NCI-H146 treated with DMSO at 0.1 percent for 48 hours (cell line): ENCODE data around the gene WWOX.

ENCODE experiments used
- DNase-seq: peaks from one replicate; lab custom pipeline; 2025; ENCODE audit not compliant: unreplicated experiment; lab: John Stamatoyannopoulos, UW

Gene WWOX

DNA sequence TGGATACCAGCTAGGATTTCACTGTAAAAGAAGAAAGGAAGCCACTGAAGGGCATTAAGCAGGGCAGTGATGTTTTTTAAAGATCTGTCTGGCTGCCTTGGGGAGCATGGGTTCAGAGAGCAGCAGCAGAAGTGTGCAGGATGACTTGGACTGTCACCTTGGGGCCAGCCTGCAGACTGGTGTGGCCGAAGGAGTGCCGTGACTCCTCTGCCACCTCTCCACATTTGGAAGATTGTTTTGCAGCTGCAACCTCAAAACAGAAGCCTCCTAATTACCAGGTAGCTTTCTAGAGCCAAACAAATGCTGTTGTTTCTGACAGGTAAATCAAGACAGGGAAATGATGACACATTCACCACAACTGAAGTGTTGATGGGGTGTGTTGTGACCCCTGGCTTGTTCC, 681.4 kb downstream of the WWOX start:
- DNase-seq, result no peak

DNA sequence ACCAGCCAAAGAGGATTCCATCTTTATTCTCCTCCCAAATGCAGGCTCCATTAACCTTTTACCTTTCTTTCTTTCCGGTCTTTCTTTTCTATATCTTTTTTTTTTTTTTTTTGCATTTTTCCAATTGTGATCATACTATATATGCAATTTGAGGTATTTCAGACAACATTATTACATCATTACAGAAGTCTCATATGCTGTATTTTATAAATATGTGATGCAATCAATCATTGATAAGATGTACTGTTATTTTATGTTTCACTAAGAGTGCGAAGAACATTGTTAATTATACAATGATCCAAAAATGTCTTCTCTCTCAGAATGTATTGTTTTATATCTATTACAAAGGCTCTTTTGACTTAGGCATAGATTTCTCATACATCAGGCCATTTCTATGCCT, 683.1 kb downstream of the WWOX start:
- no peak for DNase-seq

DNA sequence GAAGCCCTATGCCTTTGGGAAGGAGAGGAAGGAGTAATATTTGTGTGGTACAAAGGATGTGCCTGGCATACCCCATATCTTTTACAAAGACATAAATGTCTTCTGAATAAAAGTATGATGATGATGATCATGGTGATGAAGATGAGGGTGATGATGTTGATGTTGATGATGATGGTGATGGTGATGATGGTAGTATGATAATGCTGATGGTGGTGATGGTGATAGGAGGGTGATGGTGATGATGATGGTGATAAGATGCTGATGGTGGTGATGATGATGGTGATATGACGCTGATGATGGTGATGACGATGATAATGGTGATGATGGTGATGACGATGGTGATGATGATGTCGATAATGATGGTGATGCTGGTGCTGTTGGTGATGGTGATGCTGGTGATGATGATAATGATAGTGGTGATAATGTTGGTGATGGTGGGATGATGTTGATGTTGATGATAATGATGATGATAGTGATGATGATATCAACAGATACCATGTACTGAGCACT, 684.2 kb downstream of the WWOX start:
- no peak for DNase-seq

DNA sequence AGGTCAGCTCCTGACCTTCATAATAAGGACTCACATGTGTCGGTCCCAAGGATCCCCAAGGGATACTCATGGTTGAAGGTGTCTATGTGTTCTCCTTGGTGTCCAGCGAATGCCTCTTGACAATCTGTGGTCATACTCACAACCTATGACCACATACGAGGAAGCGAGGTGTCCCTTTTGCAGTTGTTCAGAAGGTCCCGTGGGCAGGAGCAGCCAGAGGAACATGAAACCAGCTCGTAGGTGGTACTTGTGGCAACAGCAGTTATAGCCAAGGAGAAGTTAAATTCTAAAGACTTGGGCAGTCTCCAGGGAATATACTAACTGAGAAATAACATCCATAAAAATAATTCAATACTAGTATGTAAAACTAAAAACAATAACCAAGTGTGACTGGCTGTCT, 685.3 kb downstream of the WWOX start:
- DNase-seq, result no peak

DNA sequence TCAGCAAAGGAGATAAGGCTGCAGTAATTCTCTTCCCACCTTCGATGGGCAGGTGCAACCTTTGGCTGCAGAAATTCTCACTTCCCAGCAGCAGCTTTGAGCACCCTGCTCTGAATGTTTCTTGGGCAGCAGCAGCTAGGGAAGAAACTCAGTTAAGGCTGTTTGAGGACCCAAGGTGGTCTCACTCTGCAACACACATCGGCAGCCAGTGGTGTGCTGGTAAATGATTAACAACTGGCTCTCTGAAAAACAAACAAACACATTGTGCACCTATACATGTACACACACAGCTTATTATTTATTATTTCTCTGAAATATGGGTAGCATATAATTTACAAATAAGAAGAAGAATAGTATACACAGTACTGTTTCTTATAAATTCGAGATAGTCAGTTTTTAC, 685.8 kb downstream of the WWOX start:
- DNase-seq, result no peak

DNA sequence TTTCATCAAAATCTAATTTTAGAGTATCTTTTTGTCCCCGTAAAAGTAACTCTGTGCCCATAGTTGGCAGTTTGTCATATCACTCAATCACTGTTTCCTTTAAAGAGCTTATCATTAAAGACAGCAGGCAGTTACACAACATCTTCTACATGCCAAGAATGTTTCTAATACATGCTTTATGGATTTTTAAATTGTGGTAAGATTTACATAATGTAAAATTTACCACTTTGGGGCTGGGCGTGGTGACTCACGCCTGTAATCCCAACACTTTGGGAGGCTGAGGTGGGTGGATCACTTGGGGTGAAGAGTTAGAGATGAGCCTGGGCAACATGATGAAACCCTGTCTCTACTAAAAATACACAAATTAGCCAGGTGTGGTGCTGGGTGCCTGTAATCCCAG, 687.2 kb downstream of the WWOX start:
- DNase-seq, result no peak

DNA sequence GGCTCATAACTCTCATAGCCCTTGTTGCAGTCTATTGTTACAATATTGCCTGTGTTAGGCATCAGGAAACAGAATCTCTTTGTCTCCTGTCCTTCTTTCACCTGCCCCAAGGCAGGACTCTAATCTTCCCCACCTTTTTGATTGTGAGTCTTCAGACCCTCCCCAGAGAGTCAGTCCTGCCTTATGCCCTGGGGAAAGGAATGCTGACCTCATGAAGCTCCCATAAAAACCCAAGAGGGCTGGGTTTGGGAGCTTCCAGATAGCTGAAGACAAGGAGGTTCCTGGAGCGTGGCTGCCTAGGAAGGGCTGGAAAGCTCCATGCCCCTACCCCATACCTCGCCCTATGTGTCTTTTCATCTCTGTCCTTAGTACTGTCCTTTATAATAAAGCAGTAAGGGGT, 688.8 kb downstream of the WWOX start:
- no peak for DNase-seq

DNA sequence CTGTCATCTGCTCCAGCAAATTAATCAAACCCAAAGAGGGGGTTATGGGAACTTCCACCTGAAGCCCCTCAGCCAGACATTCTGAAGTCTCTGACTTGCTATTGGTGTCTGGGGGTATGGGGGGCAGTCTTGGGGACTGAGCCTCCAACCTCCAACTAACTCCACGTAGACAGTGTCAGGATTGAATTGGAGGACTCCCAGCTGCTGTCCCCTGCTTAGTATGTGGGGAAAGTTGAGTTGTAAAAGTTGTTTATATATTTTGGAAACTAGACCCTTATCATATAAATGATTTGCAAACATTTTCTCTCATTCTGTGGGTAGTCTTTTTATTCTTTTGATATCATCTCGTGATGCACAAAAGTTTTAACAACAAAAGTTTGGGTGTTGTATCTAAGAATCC, 689.2 kb downstream of the WWOX start:
- DNase-seq, result no peak

DNA sequence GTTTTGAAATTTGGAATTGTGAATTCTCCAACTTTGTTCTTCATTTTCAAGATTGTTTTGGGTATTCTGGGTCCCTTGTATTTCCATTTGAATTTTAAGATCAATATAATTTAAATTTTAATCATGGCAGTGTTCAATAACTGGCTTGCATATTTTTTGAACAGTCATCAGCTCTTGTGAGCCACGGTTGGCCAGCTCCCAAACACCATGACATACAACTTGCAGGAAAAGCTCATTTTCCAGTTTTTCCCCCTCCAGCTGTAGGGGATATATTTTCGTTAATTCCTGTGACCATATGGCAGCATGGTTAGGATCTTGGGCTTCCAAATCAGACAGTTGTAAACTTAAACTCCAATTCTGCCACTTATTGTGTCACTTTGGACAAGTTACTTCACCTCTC, 690.1 kb downstream of the WWOX start:
- no peak for DNase-seq

DNA sequence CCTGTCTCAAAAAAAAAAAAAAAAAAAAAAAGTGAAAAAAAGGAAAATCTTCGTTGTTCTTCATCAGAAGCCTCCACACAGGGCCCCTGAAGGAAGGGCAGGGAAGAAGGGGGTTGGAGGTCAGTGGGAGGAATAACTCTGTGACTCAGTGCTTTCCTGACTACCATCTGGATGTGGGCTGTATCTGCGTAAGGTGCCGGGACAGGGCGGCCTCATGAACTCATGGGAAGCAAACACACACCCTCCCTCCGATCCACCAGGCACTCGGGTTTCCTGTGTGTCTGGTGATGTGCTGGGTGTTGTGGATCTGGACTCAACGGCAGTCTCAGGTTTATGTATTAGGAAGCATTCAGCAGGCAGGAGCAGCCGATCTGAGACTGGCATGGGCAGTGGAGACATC, 691.6 kb downstream of the WWOX start:
- DNase-seq, result no peak

DNA sequence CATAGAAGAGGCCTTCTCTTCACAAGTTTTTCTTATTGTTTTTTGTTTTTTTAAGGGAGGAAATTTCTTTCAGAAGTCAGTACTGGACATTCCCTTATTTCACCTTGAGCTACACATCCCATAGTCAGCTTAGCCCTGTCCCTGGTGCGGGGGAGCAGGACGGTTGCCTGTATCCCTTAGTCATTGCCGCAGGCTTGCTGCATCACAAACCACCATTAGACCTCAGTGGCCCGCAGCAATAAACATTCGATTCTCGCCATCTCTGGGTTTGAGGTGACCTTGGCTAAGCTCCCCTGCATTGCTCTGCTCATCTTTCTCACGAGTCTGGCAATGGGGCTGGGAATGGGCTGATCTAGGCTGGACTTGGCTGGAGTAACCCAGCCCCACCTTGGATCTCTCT, 692.5 kb downstream of the WWOX start:
- no peak for DNase-seq

DNA sequence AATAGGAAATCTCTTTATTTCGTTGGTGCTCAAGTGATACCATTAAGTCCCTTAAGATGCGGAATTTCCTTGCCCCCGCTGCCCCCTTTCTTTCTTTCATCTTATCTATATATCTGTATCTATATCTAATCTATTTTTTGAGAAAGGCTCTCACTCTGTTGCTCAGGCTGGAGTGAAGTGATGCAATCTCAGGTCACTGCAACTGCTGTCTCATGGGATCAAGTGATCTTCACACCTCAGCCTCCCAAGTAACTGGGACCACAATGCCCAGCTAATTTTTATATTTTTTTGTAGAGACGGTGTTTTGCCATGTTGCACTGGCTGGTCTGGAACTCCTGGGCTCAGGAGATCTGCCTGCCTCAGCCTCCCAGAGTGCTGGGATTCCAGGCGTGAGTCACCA, 693.5 kb downstream of the WWOX start:
- DNase-seq, result no peak

DNA sequence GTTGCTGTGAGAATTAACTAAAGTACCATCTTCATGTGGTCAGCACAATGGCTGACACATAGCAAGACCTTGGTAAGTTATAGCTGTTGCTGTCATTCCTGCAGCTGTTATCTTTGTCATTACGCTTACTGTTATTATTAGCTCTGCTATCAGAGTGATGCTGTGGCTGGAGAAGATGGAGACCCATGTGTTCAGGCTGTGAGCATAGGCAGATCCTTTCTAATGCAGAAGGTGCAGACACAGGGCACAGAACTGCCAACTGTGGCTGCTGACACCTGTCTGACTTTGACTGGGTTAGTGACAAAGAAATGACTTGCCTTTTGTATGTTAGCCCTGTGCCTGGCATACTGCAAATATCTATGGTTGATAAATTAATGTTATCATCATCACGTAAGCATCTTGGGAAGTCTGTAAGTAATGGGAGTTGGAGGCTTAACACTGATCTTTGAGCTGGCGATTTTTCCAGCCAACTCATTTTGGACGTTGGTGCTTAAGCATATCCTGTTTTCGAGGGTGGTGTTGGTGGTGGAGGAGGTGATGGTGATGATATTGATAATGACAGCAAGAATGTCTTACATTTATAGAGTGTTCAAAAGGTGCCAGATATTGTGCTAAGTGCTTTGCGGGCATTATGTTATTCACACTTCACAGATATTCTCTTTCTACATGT, 695.3 kb downstream of the WWOX start:
- no peak for DNase-seq

DNA sequence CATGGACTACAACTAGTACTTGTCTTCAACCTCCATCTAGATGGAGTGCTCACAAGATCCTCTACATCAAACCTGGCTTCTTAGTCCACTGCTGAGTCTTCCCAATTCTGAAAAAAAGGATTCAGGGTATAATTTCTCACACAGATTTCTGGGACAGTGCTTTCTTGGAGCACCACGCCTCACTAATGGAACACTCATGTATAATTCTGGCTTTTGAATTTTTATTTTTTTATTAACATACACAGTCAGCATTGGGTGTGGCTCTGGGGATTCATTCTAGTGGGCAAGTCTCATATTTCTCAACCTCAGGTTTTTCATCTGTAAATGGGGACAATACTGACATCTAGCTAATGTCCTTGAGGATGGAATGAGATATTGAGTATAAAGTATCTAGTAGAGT, 696.0 kb downstream of the WWOX start:
- DNase-seq, result no peak

DNA sequence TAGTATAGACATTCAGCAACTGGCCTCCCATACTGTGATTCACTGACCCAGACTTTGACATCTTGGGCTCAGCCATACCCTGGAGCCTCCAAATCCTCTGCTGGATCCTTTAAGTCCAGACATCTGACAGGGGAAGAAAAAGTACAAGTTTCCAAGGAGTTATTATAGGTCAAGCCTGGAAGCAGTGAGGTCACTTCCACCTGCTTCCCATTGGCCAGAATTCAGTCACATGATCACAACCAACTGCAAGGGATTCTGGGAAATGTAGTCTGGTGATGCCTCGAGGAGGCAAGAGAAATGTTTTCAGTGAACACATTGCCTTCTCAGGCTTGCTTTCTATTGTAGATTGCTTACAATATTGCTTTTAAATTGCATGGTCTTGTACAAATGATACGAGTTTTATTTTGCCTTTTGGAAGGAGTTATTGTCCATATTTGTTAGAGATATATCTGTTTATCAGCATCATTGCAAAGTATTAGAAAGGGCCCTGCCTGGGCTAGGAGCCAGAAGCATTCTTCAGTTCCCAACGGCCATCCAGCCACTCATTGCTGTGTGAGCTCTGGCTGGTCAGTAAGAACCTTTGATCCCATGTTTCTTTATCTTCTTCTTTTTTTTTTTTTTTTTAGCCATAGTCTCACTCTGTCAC, 696.9 kb downstream of the WWOX start:
- DNase-seq, result no peak

DNA sequence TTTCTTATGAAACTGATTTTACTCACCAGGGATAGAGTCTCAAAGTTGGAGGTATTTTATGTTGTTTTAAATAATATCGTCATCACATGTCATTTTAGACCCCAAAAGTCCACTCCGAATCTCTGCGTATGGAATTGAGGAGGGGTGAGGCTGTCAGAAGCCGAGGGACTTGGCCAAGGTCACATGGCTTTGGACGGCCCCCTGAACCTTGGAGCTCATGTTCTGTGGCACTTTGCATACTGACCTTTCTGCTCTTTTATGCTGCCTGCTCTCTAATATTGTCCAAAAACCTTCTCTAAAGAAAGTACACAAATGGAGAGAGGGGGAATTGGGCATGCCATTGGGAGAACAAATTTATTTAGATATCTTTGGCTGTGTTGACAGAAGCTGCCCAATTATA, 700.0 kb downstream of the WWOX start:
- DNase-seq, result no peak

DNA sequence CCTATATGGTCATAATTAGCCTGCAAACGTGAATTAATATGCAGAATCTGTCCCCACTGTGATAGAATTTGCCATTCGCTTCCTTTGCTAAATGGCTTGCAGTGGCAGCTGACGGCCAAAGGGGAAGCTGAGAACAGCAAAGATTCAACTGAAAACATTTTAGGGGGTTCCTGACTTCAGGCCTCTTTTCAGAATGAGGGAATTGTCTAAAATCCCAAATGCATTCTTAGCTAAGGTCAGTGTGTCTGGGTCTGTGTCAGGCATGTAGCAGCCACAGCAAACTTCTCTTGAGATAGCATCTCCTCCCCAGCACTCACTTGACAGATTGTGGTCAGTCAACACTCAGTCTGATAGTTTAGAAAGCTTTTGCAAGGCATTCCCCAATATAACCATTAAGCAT, 701.1 kb downstream of the WWOX start:
- no peak for DNase-seq

DNA sequence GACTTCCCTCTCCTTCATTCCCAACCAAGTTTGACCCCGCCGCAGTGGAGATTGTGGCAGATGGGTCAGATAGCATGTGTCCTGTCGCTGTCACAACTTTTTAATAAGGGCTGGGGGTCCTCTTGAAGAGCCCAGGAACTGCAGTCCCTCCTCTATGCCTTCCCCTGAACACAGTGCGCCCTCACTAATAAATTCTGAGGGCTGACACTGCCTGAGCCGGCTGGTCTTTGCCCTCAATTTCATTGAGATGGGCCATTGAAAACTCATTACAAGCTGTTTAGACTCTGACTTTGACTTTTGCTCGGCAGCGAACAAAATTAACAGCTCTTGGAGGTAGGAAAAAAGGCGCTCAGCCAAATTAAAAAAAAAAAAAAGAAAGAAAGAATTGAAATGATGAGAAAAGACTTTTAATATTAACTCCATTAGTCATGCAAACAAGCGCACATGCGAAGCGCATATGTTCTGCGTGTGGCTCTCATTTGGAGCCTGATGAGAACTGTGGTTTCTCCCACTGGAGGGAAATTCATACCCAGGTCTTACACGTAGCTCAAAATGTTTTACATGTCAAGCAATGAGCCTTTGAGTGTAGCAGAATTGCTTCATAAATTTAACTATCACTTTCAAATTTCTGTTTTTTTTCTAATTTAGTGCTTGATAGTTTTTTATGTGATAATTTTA, 704.7 kb downstream of the WWOX start:
- DNase-seq, result no peak

DNA sequence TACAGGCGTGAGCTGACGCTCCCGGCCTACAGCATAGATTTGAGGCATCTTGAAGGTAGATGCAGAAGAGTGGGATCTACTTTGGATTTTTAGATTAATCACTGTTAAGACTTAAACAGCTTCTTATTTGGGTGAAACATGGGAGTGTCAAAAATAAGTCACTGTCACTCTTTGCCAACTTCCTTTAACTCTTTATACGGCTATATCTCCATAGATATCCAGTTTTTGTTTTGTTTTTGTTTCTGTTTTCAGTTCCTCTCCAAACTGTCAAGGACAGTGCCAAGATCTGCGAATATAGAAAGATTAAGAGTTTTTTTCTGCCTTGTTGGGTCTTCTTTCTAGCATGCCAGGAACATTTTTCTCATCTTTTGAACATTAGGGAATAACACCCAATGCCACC, 706.1 kb downstream of the WWOX start:
- DNase-seq, result no peak

DNA sequence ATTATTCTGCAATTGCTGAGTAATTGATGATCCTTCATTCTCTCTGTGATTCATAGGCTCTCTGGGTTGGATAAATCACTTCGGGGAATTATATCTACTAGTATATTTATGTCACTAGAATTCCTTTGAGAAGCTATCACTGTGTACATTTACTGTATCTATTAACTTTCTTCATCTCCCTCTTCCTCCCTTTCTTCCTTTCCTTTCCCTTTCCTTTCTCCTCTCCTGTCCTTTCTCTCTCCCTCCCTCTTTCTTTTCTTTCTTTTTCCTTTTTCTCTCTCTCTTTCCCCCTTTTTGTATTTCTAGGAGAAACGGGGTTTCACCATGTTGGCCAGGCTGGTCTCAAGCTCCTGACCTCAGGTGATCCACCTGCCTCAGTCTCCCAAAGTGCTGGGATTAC, 711.8 kb downstream of the WWOX start:
- DNase-seq, result no peak

DNA sequence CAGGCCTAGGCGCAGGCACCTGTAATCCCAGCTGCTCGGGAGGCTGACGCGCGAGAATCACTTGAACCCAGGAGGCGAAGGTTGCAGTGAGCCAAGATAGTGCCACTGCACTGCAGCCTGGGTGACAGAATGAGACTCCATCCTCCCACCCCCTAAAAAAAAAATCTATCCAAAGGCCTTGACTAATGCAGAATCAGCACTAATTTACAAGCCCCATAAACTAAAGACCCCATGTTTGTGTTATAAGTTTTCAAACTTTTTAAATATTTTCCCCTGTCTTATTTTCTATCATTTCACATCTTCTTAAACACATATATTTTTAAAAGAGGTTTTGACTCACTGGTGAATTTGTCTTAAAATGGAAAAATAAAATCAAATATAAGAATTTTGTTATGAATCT, 713.1 kb downstream of the WWOX start:
- no peak for DNase-seq

DNA sequence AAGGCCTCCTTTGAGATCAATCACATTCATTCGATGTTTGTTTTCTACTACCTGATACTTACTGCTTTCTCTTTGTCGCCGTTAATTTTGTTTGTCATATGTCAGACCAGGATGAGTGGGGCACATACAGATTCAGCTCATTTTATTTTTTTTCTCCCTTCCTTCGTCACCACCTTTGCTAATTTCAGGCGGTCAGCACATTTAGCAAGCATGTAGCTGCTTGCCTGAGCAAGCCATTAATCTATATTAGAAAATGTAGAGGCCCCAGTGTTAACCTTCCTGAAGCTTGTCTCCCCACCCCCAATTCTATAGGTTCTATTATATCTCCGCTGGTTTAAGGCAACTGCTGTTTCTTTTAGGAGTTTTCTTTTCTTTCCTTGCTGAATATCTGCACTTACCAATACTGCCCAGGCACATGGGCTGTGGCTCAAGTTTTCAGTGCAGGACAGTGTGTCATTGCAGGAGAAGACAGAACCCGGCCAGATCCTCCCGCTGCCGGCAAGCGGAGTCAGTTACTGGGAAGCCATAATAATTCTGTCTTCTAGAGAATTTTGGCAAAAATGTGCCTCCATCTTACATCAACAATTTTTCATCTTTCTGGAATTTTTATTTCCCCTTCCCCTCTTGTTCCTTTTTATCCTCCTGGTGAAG, 714.3 kb downstream of the WWOX start:
- DNase-seq, result peak; percentile 49
